ENCODE measurements around the gene LUC7L3. TPM values are rescaled to one million over a fixed set of nuclear protein-coding genes. Genes with fewer than 3 reads are reported as not detected.
A peak's percentile ranks its signal among the peaks of the same experiment; 100 is the strongest.

LUC7L3 gene
- total and polyA plus RNA-seq, 12 donors: 33.7 to 188 (median 46.8) TPM

GRCh38 chr17:50675190-50675589 lies 44.2 kb upstream of the LUC7L3 start:
- TF ChIP-seq CTCF (IDR thresholded peaks at IDR 0.05): no peak
- intact Hi-C loops (cut with DNase I): loop anchor here in 3 of 10 donors (5.0 kb wide), 3 partner anchors 38 to 123 kb away; partner anchors contain the start of gene ABCC3 (in 1 of the 3)
- no peaks in the 10 kb centered on the region for H3K36me3 ChIP-seq
- no peaks in the 10 kb centered on the region for H3K4me1 ChIP-seq
- DNase-seq (no peak), ATAC-seq (no peak)
- no peaks in the 10 kb centered on the region for H3K9me3 ChIP-seq
- no peak overlapping the region for H3K4me3 ChIP-seq
- H3K27me3 ChIP-seq: no peaks in the 10 kb centered on the region
- H3K27ac ChIP-seq: no peak overlapping the region
- 71 to 72% methylated on average over 3 of the region's 3 CpGs for WGBS, 2 donors

GRCh38 chr17:50675627-50676026 lies 43.8 kb upstream of the LUC7L3 start:
- intact Hi-C loops (cut with DNase I): loop anchor here in 3 of 10 donors (5.0 kb wide), 3 partner anchors 38 to 123 kb away; partner anchors contain the start of gene ABCC3 (in 1 of the 3)
- Histone ChIP-seq H3K27ac (no peak overlapping the region), H3K9me3 (no peaks in the 10 kb centered on the region), H3K4me1 (peaks cover 0 to 2% (median 0%) of the 10 kb centered on the region in 9 donors), H3K27me3 (no peaks in the 10 kb centered on the region), H3K36me3 (no peaks in the 10 kb centered on the region), H3K4me3 (no peak overlapping the region)
- no peak for TF ChIP-seq CTCF (IDR thresholded peaks at IDR 0.05)
- DNase-seq (no peak), ATAC-seq (peak in 3 of 8 donors; percentile 10 to 23 (median 23))
- WGBS, 2 donors: 89 to 94% methylated on average over 7 of the region's 7 CpGs

- Histone ChIP-seq H3K27me3 (no peaks in the 10 kb centered on the region), H3K36me3 (no peaks in the 10 kb centered on the region), H3K4me1 (peaks cover 0 to 9% (median 3%) of the 10 kb centered on the region in 9 donors), H3K27ac (no peak overlapping the region), H3K9me3 (no peaks in the 10 kb centered on the region), H3K4me3 (no peak overlapping the region)
- no peak for TF ChIP-seq CTCF (IDR thresholded peaks at IDR 0.05)
- DNase-seq: no peak
- ATAC-seq: no peak
- intact Hi-C loops (cut with DNase I): loop anchor here in 3 of 10 donors (5.0 kb wide), 3 partner anchors 39 to 124 kb away; partner anchors contain the start of gene ABCC3 (in 1 of the 3)
- 90 to 92% methylated on average over 24 of the region's 24 CpGs for WGBS, 2 donors
These were observed 43.1 kb upstream of the LUC7L3 start for GRCh38 chr17:50676065-50676975.

- no peak overlapping the region for H3K27ac ChIP-seq
- H3K4me1 ChIP-seq: peaks cover 0 to 14% (median 6%) of the 10 kb centered on the region in 9 donors
- H3K36me3 ChIP-seq: no peaks in the 10 kb centered on the region
- no peaks in the 10 kb centered on the region for H3K27me3 ChIP-seq
- TF ChIP-seq CTCF (IDR thresholded peaks at IDR 0.05): no peak
- 90 to 92% methylated on average over 12 of the region's 12 CpGs for WGBS, 2 donors
- H3K9me3 ChIP-seq: no peaks in the 10 kb centered on the region
- no peak overlapping the region for H3K4me3 ChIP-seq
- ATAC-seq (no peak), DNase-seq (no peak)
- intact Hi-C loops (cut with DNase I): loop anchor here in 3 of 10 donors (5.0 kb wide), 3 partner anchors 41 to 126 kb away; partner anchors contain the start of gene ABCC3 (in 1 of the 3)
These were observed 41.5 kb upstream of the LUC7L3 start for GRCh38 chr17:50677851-50678375.
